GM10248 (cell line): ENCODE data around the gene CYP2J2.

ENCODE experiments used
- CTCF ChIA-PET: fragments of 300-600 bp; sonication (Branson Sonifier 250); formaldehyde crosslinking; extraction: SDS; loops from one replicate; lab custom pipeline; 2021; ENCODE audit warnings: antibody characterized with exemption; lab: Yijun Ruan, JAX
- POLR2A ChIA-PET: fragments of 350-650 bp; sonication (Branson Sonifier 250); formaldehyde crosslinking; extraction: SDS; loops from one replicate; lab custom pipeline; 2020; ENCODE audit warnings: antibody characterized with exemption; lab: Yijun Ruan, JAX
- DNase-seq: peaks from one replicate; pipeline ENCODE4 v3.0.0; 2012; ENCODE audit errors: extremely low spot score
- TF ChIP-seq, protein P1 (sequence below): IDR thresholded peaks from 2 replicates; pipeline ENCODE4 v1.5.1; 2012; ENCODE audit warnings: mild to moderate bottlenecking, low read depth; ENCODE audit errors: extremely low read depth, missing control alignments, control extremely low read depth

Gene CYP2J2

DNA sequence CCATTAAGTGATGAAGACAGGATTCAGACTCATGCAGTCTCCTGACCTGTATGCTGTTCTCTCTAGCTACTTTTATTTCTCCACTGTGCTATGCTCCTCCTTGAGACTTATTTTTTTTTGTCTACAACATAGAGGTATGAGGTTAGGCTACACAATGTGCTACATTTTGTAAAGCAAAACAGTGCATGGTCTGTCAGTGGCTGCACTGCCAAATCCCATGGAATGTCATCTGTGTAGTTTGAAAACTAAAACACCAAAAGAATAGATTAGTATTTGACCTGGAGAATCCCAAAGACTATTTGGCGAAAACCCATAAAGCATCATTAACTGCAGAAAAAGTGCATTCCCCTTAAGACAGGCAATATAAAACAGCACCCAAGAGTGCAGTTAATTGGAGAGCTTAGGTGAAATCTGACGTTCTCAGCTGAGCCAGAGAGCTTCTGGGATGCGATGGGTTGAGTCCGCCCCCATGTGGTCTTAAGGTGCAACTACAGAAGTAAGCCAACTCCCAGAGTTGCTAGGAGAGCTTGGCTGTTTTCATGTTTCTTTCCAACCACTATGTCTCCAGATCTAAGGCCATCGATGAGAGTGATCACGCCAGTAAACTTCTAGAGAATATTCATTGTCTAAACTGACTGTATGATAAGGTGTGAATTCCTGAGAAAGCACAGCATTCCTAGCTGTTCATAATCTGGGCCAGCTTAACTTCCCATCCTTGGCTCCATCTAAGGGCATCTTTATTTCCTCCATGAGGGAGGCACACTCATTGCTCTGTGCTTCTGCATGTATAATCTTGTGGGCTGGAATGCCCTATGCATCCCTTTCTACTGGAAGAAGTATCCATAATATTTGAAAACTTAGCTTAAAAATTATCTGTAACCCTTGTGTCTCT, 20.7 kb upstream of the CYP2J2 start:
- ChIA-PET CTCF (interaction anchor here (0.6 to 2.9 kb wide), 29 partner anchors 9 to 1432 kb away, joined by 3 to 32 read pairs (median 5); partner anchors contain the start of gene CYP2J2), POLR2A (interaction anchor here (0.6 to 0.7 kb wide), 2 partner anchors 588 to 1163 kb away, joined by 3 to 4 read pairs; partner anchors contain the start of gene JUN)
- TF ChIP-seq, protein P1, sequence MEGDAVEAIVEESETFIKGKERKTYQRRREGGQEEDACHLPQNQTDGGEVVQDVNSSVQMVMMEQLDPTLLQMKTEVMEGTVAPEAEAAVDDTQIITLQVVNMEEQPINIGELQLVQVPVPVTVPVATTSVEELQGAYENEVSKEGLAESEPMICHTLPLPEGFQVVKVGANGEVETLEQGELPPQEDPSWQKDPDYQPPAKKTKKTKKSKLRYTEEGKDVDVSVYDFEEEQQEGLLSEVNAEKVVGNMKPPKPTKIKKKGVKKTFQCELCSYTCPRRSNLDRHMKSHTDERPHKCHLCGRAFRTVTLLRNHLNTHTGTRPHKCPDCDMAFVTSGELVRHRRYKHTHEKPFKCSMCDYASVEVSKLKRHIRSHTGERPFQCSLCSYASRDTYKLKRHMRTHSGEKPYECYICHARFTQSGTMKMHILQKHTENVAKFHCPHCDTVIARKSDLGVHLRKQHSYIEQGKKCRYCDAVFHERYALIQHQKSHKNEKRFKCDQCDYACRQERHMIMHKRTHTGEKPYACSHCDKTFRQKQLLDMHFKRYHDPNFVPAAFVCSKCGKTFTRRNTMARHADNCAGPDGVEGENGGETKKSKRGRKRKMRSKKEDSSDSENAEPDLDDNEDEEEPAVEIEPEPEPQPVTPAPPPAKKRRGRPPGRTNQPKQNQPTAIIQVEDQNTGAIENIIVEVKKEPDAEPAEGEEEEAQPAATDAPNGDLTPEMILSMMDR, result peak; percentile 87
- DNase-seq, result peak; percentile 63

DNA sequence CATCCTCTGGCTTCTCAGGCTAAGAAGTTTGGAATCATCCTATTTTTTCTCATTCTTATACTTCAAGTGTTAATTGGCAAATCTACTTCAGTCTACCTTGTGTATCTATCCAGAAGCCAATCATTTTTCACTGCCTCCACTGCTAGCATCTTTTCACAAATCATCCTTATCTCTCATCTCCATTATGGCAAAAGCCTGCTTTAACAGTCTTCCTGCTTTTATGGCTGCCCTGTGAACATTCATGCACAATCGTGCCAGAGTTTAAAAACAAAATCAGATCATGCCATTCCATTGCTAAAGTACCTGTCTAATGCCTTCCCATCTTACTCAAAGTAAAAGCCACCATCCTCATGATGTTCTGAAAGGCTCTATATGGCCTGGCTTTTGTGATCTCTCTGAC, 19.2 kb upstream of the CYP2J2 start:
- DNase-seq, result no peak
- ChIA-PET POLR2A (no interaction called here), CTCF (interaction anchor here (2.2 to 2.9 kb wide), 4 partner anchors 11 to 23 kb away, joined by 8 to 32 read pairs (median 16); partner anchors contain the start of gene CYP2J2)
- TF ChIP-seq, protein P1, result no peak

DNA sequence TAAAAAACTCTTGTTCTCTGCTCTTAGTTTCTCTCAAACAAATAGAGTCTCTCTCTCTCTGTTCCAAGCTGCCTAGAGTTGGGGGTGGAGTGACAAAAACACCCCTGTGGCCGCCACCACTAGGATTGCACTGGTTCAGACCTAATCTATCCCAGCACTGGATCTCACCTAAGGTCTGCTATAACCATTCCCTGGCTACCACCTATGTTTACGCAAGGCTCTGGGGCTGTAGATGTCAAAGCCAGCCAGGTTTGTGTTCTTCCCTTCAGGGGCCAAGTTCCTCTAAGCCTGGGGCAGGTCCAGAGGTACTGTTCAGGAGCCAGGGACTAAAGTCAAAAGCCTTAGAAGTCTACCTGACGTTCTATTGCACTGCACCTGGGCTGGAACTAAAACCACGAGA, 12.8 kb upstream of the CYP2J2 start:
- POLR2A ChIA-PET, result no interaction called here
- CTCF ChIA-PET, result interaction anchor here (1.2 kb wide), 1 partner anchor 10 kb away, joined by 4 read pairs; no protein-coding TSS in a partner anchor
- no peak for DNase-seq
- TF ChIP-seq, protein P1, result no peak

DNA sequence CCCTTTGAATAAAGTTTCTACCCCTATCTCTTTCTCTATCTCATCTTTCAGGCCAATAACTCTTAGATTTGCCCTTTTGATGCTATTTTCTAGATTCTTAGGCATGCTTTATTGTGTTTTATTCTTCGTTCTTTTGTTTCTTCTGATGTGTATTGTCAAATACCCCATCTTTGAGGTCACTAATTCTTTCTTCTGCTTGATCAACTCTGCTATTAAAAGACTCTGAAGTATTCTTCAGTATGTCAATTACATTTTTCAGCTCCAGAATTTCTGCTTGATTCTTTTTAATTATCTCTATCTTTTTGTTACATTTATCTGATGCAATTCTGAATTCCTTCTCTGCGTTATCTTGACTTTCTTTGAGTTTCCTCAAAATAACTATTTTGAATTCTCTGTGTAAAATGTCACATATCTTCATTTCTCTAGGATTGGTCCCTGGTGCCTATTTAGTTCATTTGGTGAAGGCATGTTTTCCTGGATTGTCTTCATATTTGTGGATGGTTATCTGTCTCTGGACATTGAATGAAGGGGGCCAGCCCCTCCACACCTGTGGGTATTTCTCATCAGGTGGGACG, 11.2 kb upstream of the CYP2J2 start:
- POLR2A ChIA-PET, result no interaction called here
- TF ChIP-seq, protein P1, result no peak
- DNase-seq, result no peak
- CTCF ChIA-PET, result interaction anchor here (0.6 to 1.6 kb wide), 2 partner anchors 10 to 247 kb away, joined by 3 to 8 read pairs; no protein-coding TSS in a partner anchor

DNA sequence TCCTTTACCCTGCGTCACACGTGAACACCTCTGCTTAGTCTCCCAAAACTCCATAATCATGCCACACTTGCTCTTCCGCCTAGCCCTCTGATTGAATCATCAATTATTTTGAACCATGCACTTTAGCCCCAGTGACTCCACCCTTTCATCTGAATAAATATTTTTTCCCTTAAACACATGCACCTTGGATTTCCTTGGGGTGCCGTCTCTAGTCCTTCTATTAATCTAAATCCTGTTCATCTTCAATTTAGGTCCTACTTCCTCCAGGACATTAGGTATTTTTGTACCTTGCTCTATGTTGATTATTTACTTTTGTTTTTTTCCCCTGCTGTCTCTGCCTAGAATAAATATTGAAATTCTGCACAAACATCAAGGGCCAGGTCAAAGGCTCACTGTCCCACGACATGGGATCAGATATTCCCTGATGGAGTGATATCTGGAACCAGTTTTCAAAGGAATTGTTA, 9.8 kb upstream of the CYP2J2 start:
- no peak for DNase-seq
- TF ChIP-seq, protein P1, result no peak
- ChIA-PET CTCF (interaction anchor here (1.6 kb wide), 1 partner anchor 11 kb away, joined by 8 read pairs; no protein-coding TSS in a partner anchor), POLR2A (no interaction called here)

DNA sequence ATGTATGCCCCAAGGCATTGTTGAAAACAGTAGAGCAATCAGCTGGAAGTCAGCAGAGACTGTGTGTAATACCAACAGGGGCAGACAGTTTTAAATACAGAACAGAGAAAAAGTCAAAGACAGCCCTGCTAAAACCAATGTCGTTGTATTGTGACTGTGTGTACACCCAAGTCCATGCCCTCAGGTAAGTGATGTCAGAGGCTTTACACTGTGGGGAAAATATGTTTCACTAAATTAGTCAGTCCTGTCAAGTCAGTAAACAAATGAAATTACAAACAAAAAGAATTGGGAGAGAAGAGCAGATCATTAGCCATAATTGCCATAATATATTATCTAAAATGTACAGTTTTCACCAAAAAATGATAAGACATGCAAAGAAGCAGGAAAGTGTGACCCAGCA, 2.4 kb upstream of the CYP2J2 start:
- DNase-seq, result no peak
- TF ChIP-seq, protein P1, result no peak
- ChIA-PET POLR2A (no interaction called here), CTCF (interaction anchor here (2.1 kb wide), 1 partner anchor 13 kb away, joined by 6 read pairs; no protein-coding TSS in a partner anchor)
